Measurements from ENCODE around the gene ZC2HC1C. TPM values are rescaled to one million over a fixed set of nuclear protein-coding genes. Genes with fewer than 3 reads are reported as not detected.
A peak's percentile ranks its signal among the peaks of the same experiment; 100 is the strongest.
"Not testable (repeated sequence)": the region's sequence is repeated elsewhere in the genome, so short reads cannot be mapped to it uniquely, and the experiment has no call there.

Gene ZC2HC1C
- polyA plus RNA-seq, 4 donors, result 3.4 to 15.9 (median 6.1) TPM

- peak overlapping the region in 2 of 3 donors; percentile 64 to 81 for H3K4me3 ChIP-seq (ENCODE audit: low read depth in 1 of 3, low read length in 3 of 3)
- H3K27me3 ChIP-seq (ENCODE audit: control insufficient read depth in 3 of 3, insufficient read depth in 3 of 3, low read length in 3 of 3), result no peaks in the 10 kb centered on the region
- DNase-seq (no peak), FAIRE-seq (no peak)
- WGBS, 3 donors, result 3 to 19% (median 13%) methylated on average over 5 of the region's 5 CpGs
- no peaks in the 10 kb centered on the region for H3K36me3 ChIP-seq (ENCODE audit: control insufficient read depth in 3 of 3, insufficient read depth in 2 of 3, low read depth in 1 of 3, low read length in 3 of 3)
- no peaks in the 10 kb centered on the region for H3K9me3 ChIP-seq (ENCODE audit: control insufficient read depth in 2 of 2, insufficient read depth in 1 of 2, low read depth in 1 of 2, low read length in 1 of 2)
- H3K4me1 ChIP-seq (ENCODE audit: control insufficient read depth in 3 of 3, insufficient read depth in 2 of 3, low read depth in 1 of 3, low read length in 2 of 3), result peaks cover 0 to 8% (median 0%) of the 10 kb centered on the region in 3 donors
- H3K27ac ChIP-seq (ENCODE audit: low read depth in 1 of 3, low read length in 2 of 3), result peak overlapping the region in 1 of 3 donors; percentile 74
Measured at GRCh38 chr14:75063013-75063412, 6.4 kb upstream of the ZC2HC1C start.

DNA sequence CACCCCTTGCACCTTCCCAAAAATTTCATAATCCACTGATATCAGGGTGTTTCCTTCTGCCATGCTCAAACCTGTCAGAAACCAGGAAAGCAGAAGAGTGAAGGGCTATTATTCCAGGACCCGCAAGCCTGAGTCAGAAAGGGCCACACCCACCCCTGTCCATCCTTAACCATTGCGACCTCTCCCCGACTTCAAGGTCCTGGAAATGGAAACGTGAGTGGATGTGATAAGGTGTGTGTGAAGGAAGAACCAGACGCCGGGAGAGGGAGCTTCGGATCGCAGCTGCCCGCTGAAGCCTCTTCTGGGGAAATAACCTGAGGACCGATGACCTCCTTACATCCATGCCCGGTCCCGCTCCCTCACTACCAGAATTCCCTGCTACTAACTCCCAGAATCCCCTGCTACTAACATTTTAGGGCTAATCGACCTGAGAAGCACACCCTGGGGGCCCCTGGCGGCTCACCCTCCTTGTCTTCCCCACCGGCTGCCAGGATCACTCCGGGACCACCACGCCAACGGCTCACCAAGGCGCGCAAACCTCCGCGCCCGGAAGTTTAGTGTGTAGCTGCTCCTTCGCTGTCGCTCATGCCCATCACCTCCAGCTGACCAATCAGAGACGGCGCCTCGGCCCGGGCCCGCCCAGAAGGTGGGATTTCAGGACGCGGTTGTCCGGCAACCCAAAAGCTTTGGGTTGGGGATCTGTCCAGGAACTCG is 5.8 kb upstream of the ZC2HC1C start, which contains the start of gene ACYP1:
ACYP1 (minus strand) TSS at position 534 of the 714 bp plus-strand sequence; CDS start at position 63, 471 bp downstream.
- Histone ChIP-seq H3K4me1 (ENCODE audit: control insufficient read depth in 3 of 3, insufficient read depth in 2 of 3, low read depth in 1 of 3, low read length in 2 of 3) (peaks cover 0 to 13% (median 0%) of the 10 kb centered on the region in 3 donors), H3K27ac (ENCODE audit: low read depth in 1 of 3, low read length in 2 of 3) (peak within 1 kb of the TSS; percentile 18 to 74 (median 74)), H3K9me3 (ENCODE audit: control insufficient read depth in 2 of 2, insufficient read depth in 1 of 2, low read depth in 1 of 2, low read length in 1 of 2) (no peaks in the 10 kb centered on the region), H3K4me3 (ENCODE audit: low read depth in 1 of 3, low read length in 3 of 3) (peak within 1 kb of the TSS; percentile 64 to 81 (median 78)), H3K36me3 (ENCODE audit: control insufficient read depth in 3 of 3, insufficient read depth in 2 of 3, low read depth in 1 of 3, low read length in 3 of 3) (no peaks in the 10 kb centered on the region), H3K27me3 (ENCODE audit: control insufficient read depth in 3 of 3, insufficient read depth in 3 of 3, low read length in 3 of 3) (no peaks in the 10 kb centered on the region)
- WGBS, 3 donors, result 0 to 1% (median 1%) methylated on average over 34 of the region's 34 CpGs
- peak; percentile 92 to 94 for DNase-seq
- FAIRE-seq, result no peak

DNA sequence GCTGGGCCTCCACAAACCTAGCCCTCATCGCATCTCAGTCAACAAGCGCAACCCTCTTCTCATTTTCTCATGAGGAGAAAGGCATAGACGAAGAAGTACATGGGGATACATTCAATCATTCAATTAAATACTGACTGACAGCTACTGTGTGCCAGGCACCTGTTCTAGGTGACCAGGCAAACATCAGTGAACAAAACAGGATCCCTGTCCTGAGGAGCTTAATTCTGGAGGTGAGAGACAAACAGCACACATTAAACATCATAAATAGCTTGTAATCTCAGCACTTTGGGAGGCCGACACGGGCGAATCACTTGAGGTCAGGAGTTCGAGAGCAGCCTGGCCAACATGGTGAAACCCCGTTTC is 5.3 kb upstream of the ZC2HC1C start:
- DNase-seq, result no peak
- peak overlapping the region in 2 of 3 donors; percentile 64 to 81 for H3K4me3 ChIP-seq (ENCODE audit: low read depth in 1 of 3, low read length in 3 of 3)
- no peaks in the 10 kb centered on the region for H3K27me3 ChIP-seq (ENCODE audit: control insufficient read depth in 3 of 3, insufficient read depth in 3 of 3, low read length in 3 of 3)
- no peaks in the 10 kb centered on the region for H3K9me3 ChIP-seq (ENCODE audit: control insufficient read depth in 2 of 2, insufficient read depth in 1 of 2, low read depth in 1 of 2, low read length in 1 of 2)
- no peak for FAIRE-seq
- no peaks in the 10 kb centered on the region for H3K36me3 ChIP-seq (ENCODE audit: control insufficient read depth in 3 of 3, insufficient read depth in 2 of 3, low read depth in 1 of 3, low read length in 3 of 3)
- no peak overlapping the region for H3K27ac ChIP-seq (ENCODE audit: low read depth in 1 of 3, low read length in 2 of 3)
- WGBS, 3 donors, result 49 to 56% (median 53%) methylated on average over 8 of the region's 8 CpGs
- peaks cover 0 to 13% (median 0%) of the 10 kb centered on the region in 3 donors for H3K4me1 ChIP-seq (ENCODE audit: control insufficient read depth in 3 of 3, insufficient read depth in 2 of 3, low read depth in 1 of 3, low read length in 2 of 3)

- 95 to 99% (median 98%) methylated on average over 3 of the region's 3 CpGs for WGBS, 3 donors
Measured at GRCh38 chr14:75066691-75067090, 2.8 kb upstream of the ZC2HC1C start.

DNA sequence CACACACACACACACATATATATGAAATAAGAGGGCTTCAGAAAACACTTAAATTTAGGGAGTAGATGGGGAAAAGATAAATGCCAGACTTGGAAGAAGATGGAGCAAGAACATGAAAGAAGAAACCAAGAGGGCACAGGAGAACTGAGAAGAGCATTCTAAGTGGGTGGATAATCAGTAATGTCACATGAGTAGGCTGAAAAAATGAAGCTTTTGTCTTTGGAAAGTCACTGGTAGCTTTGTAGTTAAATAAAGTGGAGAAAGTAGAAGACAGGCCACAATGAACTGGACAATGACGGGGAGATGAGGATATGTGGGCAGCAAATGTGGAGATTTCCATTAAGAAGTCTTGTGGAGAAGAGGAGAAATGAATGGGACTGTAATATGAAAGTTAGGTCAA is 2.2 kb upstream of the ZC2HC1C start:
- 91 to 100% (median 97%) methylated on average over 1 of the region's 1 CpG for WGBS, 3 donors
- H3K9me3 ChIP-seq (ENCODE audit: control insufficient read depth in 2 of 2, insufficient read depth in 1 of 2, low read depth in 1 of 2, low read length in 1 of 2), result no peaks in the 10 kb centered on the region
- no peaks in the 10 kb centered on the region for H3K27me3 ChIP-seq (ENCODE audit: control insufficient read depth in 3 of 3, insufficient read depth in 3 of 3, low read length in 3 of 3)
- no peak overlapping the region for H3K4me3 ChIP-seq (ENCODE audit: low read depth in 1 of 3, low read length in 3 of 3)
- H3K27ac ChIP-seq (ENCODE audit: low read depth in 1 of 3, low read length in 2 of 3), result no peak overlapping the region
- no peak for FAIRE-seq
- DNase-seq, result no peak
- H3K36me3 ChIP-seq (ENCODE audit: control insufficient read depth in 3 of 3, insufficient read depth in 2 of 3, low read depth in 1 of 3, low read length in 3 of 3), result no peaks in the 10 kb centered on the region
- peaks cover 0 to 26% (median 2%) of the 10 kb centered on the region in 3 donors for H3K4me1 ChIP-seq (ENCODE audit: control insufficient read depth in 3 of 3, insufficient read depth in 2 of 3, low read depth in 1 of 3, low read length in 2 of 3)

More at GRCh38 chr14:75066691-75067090, 2.8 kb upstream of the ZC2HC1C start:
- H3K9me3 ChIP-seq (ENCODE audit: control insufficient read depth in 2 of 2, insufficient read depth in 1 of 2, low read depth in 1 of 2, low read length in 1 of 2), result no peaks in the 10 kb centered on the region
- peaks cover 0 to 26% (median 2%) of the 10 kb centered on the region in 3 donors for H3K4me1 ChIP-seq (ENCODE audit: control insufficient read depth in 3 of 3, insufficient read depth in 2 of 3, low read depth in 1 of 3, low read length in 2 of 3)
- H3K36me3 ChIP-seq (ENCODE audit: control insufficient read depth in 3 of 3, insufficient read depth in 2 of 3, low read depth in 1 of 3, low read length in 3 of 3), result no peaks in the 10 kb centered on the region
- H3K27me3 ChIP-seq (ENCODE audit: control insufficient read depth in 3 of 3, insufficient read depth in 3 of 3, low read length in 3 of 3), result no peaks in the 10 kb centered on the region
- H3K27ac ChIP-seq (ENCODE audit: low read depth in 1 of 3, low read length in 2 of 3), result no peak overlapping the region
- no peak overlapping the region for H3K4me3 ChIP-seq (ENCODE audit: low read depth in 1 of 3, low read length in 3 of 3)
- FAIRE-seq, result no peak
- no peak for DNase-seq

DNA sequence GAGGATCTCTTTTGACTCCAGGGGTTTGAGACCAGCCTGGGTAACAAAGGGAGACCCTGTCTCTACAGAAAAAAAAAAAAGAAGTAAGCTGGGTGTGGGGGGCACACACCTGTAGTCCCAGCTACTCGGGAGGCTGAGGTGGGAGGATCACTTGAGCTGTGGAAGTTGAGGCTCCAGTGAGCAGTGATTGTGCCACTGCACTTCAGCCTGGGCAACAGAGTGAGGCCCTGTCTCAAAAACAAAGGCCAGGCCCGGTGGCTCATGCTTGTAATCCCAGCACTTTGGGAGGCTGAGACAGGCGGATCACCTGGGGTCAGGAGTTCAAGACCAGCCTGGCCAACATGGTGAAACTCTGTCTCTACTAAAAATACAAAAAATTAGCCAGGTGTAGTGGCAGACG is 1.7 kb upstream of the ZC2HC1C start:
- not testable (repeated sequence) for DNase-seq; H3K27me3 ChIP-seq (ENCODE audit: control insufficient read depth in 3 of 3, insufficient read depth in 3 of 3, low read length in 3 of 3); H3K9me3 ChIP-seq (ENCODE audit: control insufficient read depth in 2 of 2, insufficient read depth in 1 of 2, low read depth in 1 of 2, low read length in 1 of 2); H3K36me3 ChIP-seq (ENCODE audit: control insufficient read depth in 3 of 3, insufficient read depth in 2 of 3, low read depth in 1 of 3, low read length in 3 of 3); FAIRE-seq; H3K4me3 ChIP-seq (ENCODE audit: low read depth in 1 of 3, low read length in 3 of 3)
- 74 to 85% (median 74%) methylated on average over 4 of the region's 4 CpGs for WGBS, 3 donors
- peaks cover 0 to 26% (median 2%) of the 10 kb centered on the region in 3 donors for H3K4me1 ChIP-seq (ENCODE audit: control insufficient read depth in 3 of 3, insufficient read depth in 2 of 3, low read depth in 1 of 3, low read length in 2 of 3)
- peak overlapping the region in 1 of 3 donors; percentile 95 for H3K27ac ChIP-seq (ENCODE audit: low read depth in 1 of 3, low read length in 2 of 3)

DNA sequence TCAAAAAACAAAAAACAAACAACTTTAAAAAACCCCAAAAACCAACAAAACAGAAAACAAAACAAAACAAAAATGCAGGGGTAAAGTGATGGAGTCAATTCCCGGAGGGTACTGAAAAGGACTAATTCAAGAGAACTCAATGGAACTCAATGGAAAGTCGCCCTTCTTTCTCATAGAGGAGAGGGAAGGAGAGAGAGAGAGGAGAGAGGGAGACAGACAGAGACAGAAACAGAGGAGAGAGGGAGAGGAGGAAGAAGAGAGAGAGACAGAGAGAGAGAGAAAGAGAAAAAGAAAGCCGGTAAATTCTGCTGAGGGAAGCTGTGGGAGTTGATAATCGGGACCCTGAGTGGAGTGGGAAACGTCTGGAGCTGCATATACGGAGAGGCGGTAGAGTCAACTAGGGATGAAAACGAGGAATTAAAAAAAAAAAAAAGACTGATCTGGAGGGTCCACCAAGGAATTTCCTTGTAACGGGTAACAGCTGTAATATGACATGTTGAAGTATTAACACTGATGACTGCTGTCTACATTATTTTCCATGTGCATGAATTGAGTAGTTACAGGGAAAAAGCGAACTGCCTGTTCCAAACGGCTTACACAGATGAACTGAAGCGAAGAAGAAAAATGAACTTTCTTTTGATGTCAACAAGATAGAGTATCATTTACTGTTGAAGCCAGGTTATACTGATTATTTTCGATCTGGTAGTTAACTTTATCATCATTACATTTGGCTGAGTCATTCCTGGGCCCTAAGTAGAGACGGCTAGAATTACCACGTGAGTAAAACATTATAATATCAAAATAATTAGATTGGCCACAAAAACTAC is 934 bp upstream of the ZC2HC1C start:
- Histone ChIP-seq H3K4me3 (ENCODE audit: low read depth in 1 of 3, low read length in 3 of 3) (peak overlapping the region; percentile 49 to 67 (median 61)), H3K4me1 (ENCODE audit: control insufficient read depth in 3 of 3, insufficient read depth in 2 of 3, low read depth in 1 of 3, low read length in 2 of 3) (peaks cover 0 to 20% (median 2%) of the 10 kb centered on the region in 3 donors), H3K36me3 (ENCODE audit: control insufficient read depth in 3 of 3, insufficient read depth in 2 of 3, low read depth in 1 of 3, low read length in 3 of 3) (no peaks in the 10 kb centered on the region), H3K9me3 (ENCODE audit: control insufficient read depth in 2 of 2, insufficient read depth in 1 of 2, low read depth in 1 of 2, low read length in 1 of 2) (no peaks in the 10 kb centered on the region), H3K27me3 (ENCODE audit: control insufficient read depth in 3 of 3, insufficient read depth in 3 of 3, low read length in 3 of 3) (no peaks in the 10 kb centered on the region), H3K27ac (ENCODE audit: low read depth in 1 of 3, low read length in 2 of 3) (peak overlapping the region; percentile 95 to 98 (median 95))
- FAIRE-seq (no peak), DNase-seq (peak in 1 of 2 donors; percentile 75)
- WGBS, 3 donors, result 9 to 19% (median 12%) methylated on average over 15 of the region's 15 CpGs

GRCh38 chr14:75069811-75070145 is 337 bp downstream of the ZC2HC1C start:
- peak overlapping the region; percentile 49 to 67 (median 61) for H3K4me3 ChIP-seq (ENCODE audit: low read depth in 1 of 3, low read length in 3 of 3)
- no peaks in the 10 kb centered on the region for H3K9me3 ChIP-seq (ENCODE audit: control insufficient read depth in 2 of 2, insufficient read depth in 1 of 2, low read depth in 1 of 2, low read length in 1 of 2)
- H3K36me3 ChIP-seq (ENCODE audit: control insufficient read depth in 3 of 3, insufficient read depth in 2 of 3, low read depth in 1 of 3, low read length in 3 of 3), result no peaks in the 10 kb centered on the region
- peak overlapping the region; percentile 95 to 98 (median 95) for H3K27ac ChIP-seq (ENCODE audit: low read depth in 1 of 3, low read length in 2 of 3)
- no peak for FAIRE-seq
- WGBS, 3 donors, result 10 to 32% (median 22%) methylated on average over 12 of the region's 12 CpGs
- no peaks in the 10 kb centered on the region for H3K27me3 ChIP-seq (ENCODE audit: control insufficient read depth in 3 of 3, insufficient read depth in 3 of 3, low read length in 3 of 3)
- no peak for DNase-seq
- peaks cover 0 to 18% (median 2%) of the 10 kb centered on the region in 3 donors for H3K4me1 ChIP-seq (ENCODE audit: control insufficient read depth in 3 of 3, insufficient read depth in 2 of 3, low read depth in 1 of 3, low read length in 2 of 3)

Measured in small intestine (tissue), 7 donors.